Measurements from ENCODE around the gene SUCLG2.
A peak's percentile ranks its signal among the peaks of the same experiment; 100 is the strongest.

Gene SUCLG2

GRCh38 chr3:67433109-67433508 is 221.3 kb downstream of the SUCLG2 start:
- DNase-seq, result no peak

GRCh38 chr3:67431887-67432286 is 222.5 kb downstream of the SUCLG2 start:
- DNase-seq, result no peak

GRCh38 chr3:67423722-67424121 is 230.7 kb downstream of the SUCLG2 start:
- DNase-seq, result no peak

DNA sequence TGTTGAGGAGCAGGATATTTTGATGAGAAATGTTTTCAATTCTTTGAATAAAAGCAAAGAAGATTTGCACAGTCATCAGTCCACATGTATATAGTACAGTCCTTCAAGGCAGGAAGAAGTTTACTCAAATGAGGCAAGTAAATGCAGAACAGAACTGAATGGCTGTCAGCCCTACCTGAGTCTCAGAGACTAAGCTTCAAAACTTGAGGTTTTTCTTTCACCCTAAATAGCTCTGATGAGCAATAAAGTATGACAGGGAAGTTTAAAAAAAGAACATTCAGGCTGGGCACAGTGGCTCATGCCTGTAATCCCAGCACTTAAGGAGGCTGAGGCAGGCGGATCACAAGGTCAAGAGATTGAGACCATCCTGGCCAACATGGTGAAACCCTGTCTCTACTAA is 232.5 kb downstream of the SUCLG2 start:
- no peak for DNase-seq

DNA sequence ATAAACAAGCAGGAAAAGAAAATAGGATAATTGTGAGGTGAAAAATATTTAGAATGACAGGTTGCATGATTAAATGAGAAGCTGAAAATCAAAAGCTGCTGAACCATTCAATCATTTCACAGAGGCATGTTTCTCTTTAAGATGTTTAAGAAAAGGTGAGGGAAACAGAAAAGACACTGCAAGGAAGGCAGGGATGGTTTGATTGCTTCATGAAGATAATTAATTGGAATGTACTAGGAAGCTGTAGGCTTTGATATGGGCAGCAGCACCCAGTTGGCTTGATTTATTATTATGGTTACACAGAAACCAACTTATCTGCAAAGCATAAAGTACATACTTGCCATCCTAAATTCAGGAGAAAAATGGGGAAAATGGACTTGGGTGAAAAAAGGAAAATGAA is 234.6 kb downstream of the SUCLG2 start:
- DNase-seq, result no peak

DNA sequence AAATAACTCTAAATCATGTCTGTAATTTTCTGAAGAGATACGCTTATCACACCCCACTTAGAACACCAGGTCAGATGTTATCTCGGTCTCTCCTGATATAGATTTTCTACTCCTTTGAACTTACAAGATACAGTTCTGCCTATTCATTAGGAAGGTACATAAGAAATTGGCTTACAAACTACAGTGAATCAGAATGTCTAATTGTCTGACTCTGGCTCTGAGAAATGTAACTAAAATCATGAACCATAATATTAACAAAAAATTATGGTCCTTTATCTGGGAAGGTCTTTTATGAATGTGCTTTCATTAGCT is 235.2 kb downstream of the SUCLG2 start:
- DNase-seq, result no peak

- peak; percentile 11 for DNase-seq
Observed at GRCh38 chr3:67418426-67419217, 235.8 kb downstream of the SUCLG2 start.

- peak; percentile 38 for DNase-seq
Observed at GRCh38 chr3:67416703-67417102, 237.7 kb downstream of the SUCLG2 start.

GRCh38 chr3:67415511-67415910 is 238.9 kb downstream of the SUCLG2 start:
- peak; percentile 34 for DNase-seq

DNA sequence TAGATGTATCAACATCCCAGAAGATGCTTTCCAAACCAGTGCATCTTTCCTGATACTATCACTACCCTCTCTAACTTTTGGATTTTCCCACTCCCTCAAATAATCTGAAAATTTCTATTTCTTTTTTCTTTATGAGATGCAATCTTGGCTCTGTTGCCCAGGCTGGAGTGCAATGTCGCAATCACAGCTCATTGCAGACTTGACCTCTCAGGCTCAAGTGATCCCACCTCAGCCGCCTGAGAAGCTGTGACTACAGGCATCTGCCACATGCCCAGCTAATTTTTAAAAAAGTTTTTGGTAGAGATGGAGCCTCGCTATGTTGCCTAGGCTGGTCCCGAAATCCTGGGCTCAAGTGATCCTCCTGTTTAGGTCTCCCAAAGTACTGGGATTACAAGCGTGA is 239.7 kb downstream of the SUCLG2 start:
- no peak for DNase-seq

GRCh38 chr3:67405193-67405592 is 249.2 kb downstream of the SUCLG2 start:
- DNase-seq, result no peak

- DNase-seq, result no peak
Observed at GRCh38 chr3:67402873-67403272, 251.5 kb downstream of the SUCLG2 start.

DNA sequence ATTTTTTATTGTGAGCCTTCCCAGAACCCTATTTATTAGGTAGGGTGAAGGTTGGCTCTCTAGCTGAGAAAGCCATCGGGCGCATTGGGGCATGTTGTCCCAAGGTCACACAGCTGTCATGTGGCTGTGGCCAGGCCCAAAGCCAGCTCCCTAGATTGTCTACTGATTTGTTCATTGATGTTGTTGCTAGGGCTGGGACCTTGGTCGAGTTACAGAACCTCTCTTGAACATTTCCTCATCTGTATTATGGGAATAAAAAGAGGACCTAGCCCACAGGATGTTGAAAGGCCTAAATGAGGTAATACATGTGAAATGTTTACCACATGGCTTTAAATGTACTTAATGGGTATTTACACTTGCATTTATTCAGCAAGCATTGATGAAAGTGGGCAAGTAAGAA is 252.5 kb downstream of the SUCLG2 start:
- no peak for DNase-seq

- DNase-seq, result no peak
Observed at GRCh38 chr3:67400476-67400875, 253.9 kb downstream of the SUCLG2 start.

- DNase-seq, result no peak
Observed at GRCh38 chr3:67389176-67389575, 265.2 kb downstream of the SUCLG2 start.

GRCh38 chr3:67388738-67389137 is 265.7 kb downstream of the SUCLG2 start:
- no peak for DNase-seq

GRCh38 chr3:67386451-67386850 is 268.0 kb downstream of the SUCLG2 start:
- no peak for DNase-seq

DNA sequence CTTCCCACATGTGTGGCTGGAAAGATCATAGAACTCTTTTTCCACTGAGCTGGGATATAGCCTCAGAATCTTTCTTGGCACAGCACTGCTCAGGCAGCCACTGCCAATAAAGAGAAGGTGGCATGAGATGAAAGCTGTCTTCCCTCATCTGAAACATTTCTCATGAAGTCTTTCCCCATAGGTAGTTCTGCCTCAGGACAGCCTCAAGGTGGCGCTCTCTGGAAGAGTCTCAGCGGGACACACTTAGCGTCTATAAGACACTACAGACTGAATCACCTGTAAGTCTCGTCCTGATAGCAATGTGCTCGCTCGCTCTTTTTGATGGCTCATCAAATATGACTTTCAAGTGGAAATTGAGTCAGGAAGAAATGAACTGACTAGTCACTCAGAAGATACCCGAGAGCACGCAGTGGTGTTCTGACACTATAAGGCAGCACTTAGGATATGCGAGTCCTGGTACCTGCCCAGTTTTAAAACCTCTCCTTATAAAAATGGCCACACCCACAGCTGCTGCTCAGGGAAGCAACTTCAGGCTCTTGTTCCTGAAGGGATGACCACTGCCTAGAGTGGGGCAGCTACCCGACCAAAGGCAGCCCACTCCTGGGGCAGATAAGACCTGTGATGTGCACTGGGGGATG is 269.5 kb downstream of the SUCLG2 start:
- peak; percentile 29 for DNase-seq

DNA sequence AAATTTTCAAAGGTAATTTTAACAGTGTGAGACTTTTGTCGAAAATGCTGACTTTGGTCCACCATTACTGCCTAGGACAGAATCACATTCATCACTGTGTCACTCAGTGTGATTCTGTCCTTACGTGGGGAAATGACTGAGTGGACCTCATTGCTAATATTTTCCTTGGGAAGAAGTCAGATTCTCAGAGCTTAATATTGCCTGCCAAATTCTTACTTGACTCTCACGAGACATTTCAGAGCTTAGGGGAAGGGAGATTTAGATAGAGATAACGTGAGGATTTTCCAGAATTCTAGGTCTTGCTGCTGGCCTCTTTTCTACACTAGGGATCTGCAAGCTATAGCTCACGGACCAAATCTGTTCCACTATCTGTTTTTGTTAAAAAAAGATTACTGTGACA is 270.4 kb downstream of the SUCLG2 start:
- DNase-seq, result no peak

DNA sequence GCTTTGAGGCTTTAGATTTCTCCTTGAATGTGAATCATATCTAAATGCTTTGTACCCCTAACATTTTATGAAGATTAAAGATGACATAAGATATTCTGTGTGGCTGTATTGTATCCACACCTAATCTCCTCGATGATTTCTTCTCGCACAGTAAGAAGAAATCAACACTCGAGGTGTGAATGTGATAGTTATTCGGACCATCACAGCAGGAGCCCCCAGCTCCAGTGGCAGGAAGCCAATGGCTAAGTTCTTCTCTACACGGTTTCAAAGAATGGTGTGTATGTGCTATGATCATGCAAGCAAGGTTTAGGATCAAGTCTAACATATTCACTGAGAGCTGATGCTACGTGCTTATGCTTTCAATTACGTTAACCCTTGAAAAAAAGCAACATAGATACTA is 271.0 kb downstream of the SUCLG2 start:
- no peak for DNase-seq

- DNase-seq, result no peak
Observed at GRCh38 chr3:67382536-67382935, 271.9 kb downstream of the SUCLG2 start.

- DNase-seq, result peak; percentile 30
Observed at GRCh38 chr3:67381667-67382272, 272.6 kb downstream of the SUCLG2 start.

DNA sequence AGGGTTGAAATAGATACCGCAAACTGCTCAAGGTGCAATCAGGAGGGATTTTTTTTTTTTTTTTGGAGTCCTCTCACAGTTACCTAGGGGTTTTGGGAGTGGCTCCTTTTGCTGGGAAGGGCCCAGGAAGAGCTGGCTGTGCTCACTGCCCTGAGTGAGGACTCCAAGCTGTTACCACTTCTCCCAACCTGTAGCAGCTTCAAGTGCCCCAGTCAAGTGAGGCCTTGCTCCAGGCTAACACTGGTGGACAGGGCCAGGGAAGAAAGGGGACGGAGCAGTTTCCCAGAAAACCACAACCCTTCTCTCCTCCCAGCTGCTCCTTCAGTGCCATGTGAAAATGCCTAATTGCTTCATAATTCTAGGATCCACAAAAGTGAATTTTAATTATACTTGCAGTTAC is 274.3 kb downstream of the SUCLG2 start:
- DNase-seq, result no peak

DNA sequence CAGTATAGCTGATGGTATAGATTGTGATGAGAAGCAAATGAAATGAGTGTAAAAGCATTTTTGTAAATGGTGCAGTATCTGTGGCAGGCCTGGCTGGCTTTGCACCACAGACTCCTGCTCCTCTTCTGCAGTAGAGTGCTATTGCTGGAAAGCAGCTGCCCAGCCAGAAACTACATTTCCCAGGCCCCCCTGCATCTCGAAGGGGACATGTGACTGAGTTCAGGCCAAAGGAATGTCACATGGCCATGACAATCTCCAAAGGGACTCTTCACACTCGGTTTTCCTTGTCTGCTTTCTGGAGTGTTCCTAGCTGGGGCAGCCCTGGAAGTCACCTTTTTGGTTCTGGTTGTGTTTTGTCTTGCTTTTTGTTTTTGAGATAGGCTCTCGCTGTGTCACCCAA is 277.1 kb downstream of the SUCLG2 start:
- no peak for DNase-seq

DNA sequence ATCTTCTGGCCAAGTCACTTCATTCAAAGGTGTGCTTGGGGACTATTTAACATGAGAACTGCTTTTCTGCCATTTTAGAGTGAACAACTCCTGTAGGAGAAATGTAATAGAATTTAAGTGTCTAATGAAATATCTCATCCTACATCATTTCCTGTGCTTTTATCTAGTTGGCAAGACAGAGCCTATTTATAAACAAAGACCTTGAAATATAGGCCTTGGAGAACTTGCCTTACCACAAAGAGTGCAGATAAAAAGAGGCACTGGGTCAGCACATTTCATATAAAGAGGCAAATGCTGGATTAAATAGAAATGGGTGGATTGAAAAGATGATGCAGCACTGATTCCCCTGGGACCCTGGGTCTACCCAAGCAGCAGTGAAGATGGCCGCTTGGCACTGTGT is 278.0 kb downstream of the SUCLG2 start:
- DNase-seq, result no peak
